Gastroesophageal sphincter (tissue), 4 donors: ENCODE measurements around the gene MAPK7. TPM values are rescaled to one million over a fixed set of nuclear protein-coding genes. Genes with fewer than 3 reads are reported as not detected.

Experiments used
- ATAC-seq: fragments of 150-250 bp; one replicate; pipeline ENCODE4 v1.9.1; 2016; ENCODE audit warnings: mild to moderate bottlenecking, moderate library complexity
- H3K27ac ChIP-seq, 4 donors: fragments of 200-600 bp; sonication (generic) in 3 of 4; 1 replicate in 3 of 4; 2 replicates in 1 of 4; pipeline ENCODE4 v1.5.1; 2016 to 2019
- H3K27me3 ChIP-seq: fragments of 200-600 bp; sonication (generic); one replicate; pipeline ENCODE4 v1.5.1; 2019
- H3K36me3 ChIP-seq, 2 donors: fragments of 200-600 bp; sonication (generic); one replicate each; pipeline ENCODE4 v1.5.1; 2019; ENCODE audit warnings: control low read depth in 1 of 2
- H3K4me1 ChIP-seq, 3 donors: fragments of 200-600 bp; sonication (generic); 1 replicate in 2 of 3; 2 replicates in 1 of 3; pipeline ENCODE4 v1.5.1; 2016 to 2019; ENCODE audit warnings: control low read depth in 2 of 3
- H3K4me3 ChIP-seq, 2 donors: fragments of 200-600 bp; sonication (generic); one replicate each; pipeline ENCODE4 v1.5.1; 2019; ENCODE audit warnings: mild to moderate bottlenecking in 1 of 2, moderate library complexity in 1 of 2
- H3K9me3 ChIP-seq, 3 donors: fragments of 200-600 bp; sonication (generic); one replicate each; pipeline ENCODE4 v1.5.1; 2017 to 2019; ENCODE audit warnings: control low read depth in 2 of 3
- EP300 ChIP-seq: sonication (generic); formaldehyde crosslinking; IDR thresholded peaks from one replicate; pipeline ENCODE4 v1.6.1; 2017; ENCODE audit warnings: antibody characterized with exemption, mild to moderate bottlenecking
- POLR2A ChIP-seq, 2 donors: fragments of 450-650 bp; IDR thresholded peaks; one replicate each; pipeline ENCODE4 v1.6.1; 2017; ENCODE audit warnings: antibody characterized with exemption in 2 of 2, mild to moderate bottlenecking in 2 of 2, moderate library complexity in 1 of 2
- POLR2AphosphoS5 ChIP-seq: sonication (generic); formaldehyde crosslinking; IDR thresholded peaks from one replicate; pipeline ENCODE4 v1.6.1; 2017; ENCODE audit warnings: antibody characterized with exemption
- WGBS, 2 donors: methylation state at CpG; one replicate each; pipeline ENCODE4 v1.1.5; 2018; ENCODE audit warnings: low coverage in 1 of 2; 5-methylcytosine and 5-hydroxymethylcytosine counted together
- total RNA-seq, 4 donors: library from RNA; depleted of rRNA; stranded (reverse); fragments of >200 nt; gene quantifications; one replicate each; pipeline ENCODE4 v1.1.0, GENCODE V29; 2016
- TF ChIP-seq, protein P1 (sequence below), 4 experiments: fragments of 200-600 bp in 2 of 4; fragments of 450-650 bp in 2 of 4; sonication (generic) in 1 of 4; IDR thresholded peaks; one replicate each; pipeline ENCODE4 v1.5.1; 2017 to 2019; ENCODE audit warnings: antibody characterized with exemption in 4 of 4, mild to moderate bottlenecking in 2 of 4, moderate library complexity in 2 of 4

Gene MAPK7
- total RNA-seq, 4 donors from 2014 or later = 11.7 to 43.0 (median 28.0) TPM

DNA sequence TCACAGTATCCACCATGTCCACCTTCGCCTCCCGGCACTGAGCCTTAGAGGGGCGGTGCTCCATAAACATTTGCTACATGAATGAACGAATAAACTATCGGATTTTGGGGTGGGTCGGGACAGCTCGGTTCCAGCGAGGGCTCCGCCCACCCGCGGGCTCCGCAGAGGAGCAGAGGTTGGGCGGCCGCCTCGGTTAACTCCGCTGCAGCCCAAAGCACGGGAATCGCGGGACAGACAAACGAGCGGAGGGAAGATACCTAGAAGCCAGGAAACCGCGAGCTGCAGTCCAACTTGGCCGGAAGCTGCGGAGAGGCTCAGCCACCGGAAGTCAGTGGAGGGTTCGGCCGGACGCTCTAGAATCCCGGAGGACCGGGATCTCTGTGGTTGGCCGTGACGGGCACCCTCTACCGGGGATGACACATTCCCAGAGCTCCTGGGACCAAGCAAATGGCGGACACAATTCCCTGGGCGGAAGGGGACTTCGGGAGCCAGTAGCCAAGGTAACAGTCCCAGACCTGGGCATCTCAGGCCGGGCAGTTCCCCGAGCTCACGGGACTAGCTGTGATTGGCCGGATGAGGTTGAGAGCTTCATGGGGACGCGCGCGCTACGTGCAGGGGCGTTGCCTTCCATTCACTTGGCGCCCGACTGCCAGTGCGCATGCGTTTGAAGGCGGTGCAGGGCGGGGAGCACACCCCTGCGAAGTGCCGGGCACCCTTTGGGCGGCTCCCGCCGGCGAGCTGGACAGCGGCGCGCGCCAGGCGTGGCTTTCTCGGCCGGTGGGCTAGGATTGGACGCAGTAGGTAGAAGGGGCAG, 489 bp upstream of the MAPK7 start:
- Histone ChIP-seq H3K27me3 (no peaks in the 10 kb centered on the region), H3K9me3 (no peaks in the 10 kb centered on the region), H3K27ac (peak overlapping the region; percentile 78 to 98 (median 94)), H3K36me3 (peaks cover 0 to 35% of the 10 kb centered on the region in 2 donors), H3K4me1 (peaks cover 0 to 58% (median 13%) of the 10 kb centered on the region in 3 donors), H3K4me3 (peak overlapping the region; percentile 67 to 88)
- peak; percentile 97 for ATAC-seq
- TF ChIP-seq POLR2AphosphoS5 = peak; percentile 79
- TF ChIP-seq POLR2A (IDR thresholded peaks at IDR 0.05) = peak; percentile 64 to 70
- TF ChIP-seq, protein P1, sequence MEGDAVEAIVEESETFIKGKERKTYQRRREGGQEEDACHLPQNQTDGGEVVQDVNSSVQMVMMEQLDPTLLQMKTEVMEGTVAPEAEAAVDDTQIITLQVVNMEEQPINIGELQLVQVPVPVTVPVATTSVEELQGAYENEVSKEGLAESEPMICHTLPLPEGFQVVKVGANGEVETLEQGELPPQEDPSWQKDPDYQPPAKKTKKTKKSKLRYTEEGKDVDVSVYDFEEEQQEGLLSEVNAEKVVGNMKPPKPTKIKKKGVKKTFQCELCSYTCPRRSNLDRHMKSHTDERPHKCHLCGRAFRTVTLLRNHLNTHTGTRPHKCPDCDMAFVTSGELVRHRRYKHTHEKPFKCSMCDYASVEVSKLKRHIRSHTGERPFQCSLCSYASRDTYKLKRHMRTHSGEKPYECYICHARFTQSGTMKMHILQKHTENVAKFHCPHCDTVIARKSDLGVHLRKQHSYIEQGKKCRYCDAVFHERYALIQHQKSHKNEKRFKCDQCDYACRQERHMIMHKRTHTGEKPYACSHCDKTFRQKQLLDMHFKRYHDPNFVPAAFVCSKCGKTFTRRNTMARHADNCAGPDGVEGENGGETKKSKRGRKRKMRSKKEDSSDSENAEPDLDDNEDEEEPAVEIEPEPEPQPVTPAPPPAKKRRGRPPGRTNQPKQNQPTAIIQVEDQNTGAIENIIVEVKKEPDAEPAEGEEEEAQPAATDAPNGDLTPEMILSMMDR (IDR thresholded peaks at IDR 0.05) = no peak
- no peak for TF ChIP-seq EP300
- 4% methylated on average over 3 of the region's 67 CpGs; no CpG with 5 or more reads in 1 of the 2 donors for WGBS, 2 donors

DNA sequence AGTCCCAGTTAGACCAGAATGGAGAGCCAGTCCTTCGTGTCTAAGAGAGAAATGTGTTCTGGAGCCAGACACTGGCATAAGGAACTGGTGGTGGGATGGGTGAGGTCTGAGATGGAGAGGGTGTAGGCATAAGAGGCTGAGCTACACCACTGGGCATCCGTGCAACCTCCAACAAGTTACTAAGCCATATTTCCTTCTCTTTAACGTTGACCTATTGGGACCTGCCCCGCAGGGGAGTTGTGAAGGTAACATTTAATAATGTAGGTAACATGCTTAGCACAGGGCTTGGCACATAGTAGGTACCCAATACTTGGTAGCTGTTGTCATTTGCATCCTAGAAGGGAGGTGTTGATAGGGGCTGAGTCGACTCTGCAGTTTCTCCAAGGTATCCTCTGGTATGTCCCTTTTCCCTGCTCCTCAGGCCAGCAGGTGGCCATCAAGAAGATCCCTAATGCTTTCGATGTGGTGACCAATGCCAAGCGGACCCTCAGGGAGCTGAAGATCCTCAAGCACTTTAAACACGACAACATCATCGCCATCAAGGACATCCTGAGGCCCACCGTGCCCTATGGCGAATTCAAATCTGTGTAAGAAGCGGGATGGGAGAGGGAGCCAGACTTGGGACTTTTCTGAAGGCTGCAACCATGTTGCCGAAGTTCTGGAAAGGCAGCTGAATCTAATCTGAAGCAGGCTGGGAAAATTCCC, 1.2 kb downstream of the MAPK7 start:
- peaks cover 0 to 75% (median 29%) of the 10 kb centered on the region in 3 donors for H3K4me1 ChIP-seq
- WGBS, 2 donors = 68 to 87% methylated on average over 3 to 11 of the region's 13 CpGs
- H3K27ac ChIP-seq = peak overlapping the region in 3 of 4 donors; percentile 92 to 98 (median 95)
- H3K9me3 ChIP-seq = no peaks in the 10 kb centered on the region
- no peak for TF ChIP-seq POLR2AphosphoS5
- TF ChIP-seq POLR2A (IDR thresholded peaks at IDR 0.05) = no peak
- TF ChIP-seq, protein P1 (IDR thresholded peaks at IDR 0.05) = no peak
- TF ChIP-seq EP300 = no peak
- H3K27me3 ChIP-seq = no peaks in the 10 kb centered on the region
- peaks cover 0 to 48% of the 10 kb centered on the region in 2 donors for H3K36me3 ChIP-seq
- no peak for ATAC-seq
- peak overlapping the region; percentile 67 to 88 for H3K4me3 ChIP-seq

DNA sequence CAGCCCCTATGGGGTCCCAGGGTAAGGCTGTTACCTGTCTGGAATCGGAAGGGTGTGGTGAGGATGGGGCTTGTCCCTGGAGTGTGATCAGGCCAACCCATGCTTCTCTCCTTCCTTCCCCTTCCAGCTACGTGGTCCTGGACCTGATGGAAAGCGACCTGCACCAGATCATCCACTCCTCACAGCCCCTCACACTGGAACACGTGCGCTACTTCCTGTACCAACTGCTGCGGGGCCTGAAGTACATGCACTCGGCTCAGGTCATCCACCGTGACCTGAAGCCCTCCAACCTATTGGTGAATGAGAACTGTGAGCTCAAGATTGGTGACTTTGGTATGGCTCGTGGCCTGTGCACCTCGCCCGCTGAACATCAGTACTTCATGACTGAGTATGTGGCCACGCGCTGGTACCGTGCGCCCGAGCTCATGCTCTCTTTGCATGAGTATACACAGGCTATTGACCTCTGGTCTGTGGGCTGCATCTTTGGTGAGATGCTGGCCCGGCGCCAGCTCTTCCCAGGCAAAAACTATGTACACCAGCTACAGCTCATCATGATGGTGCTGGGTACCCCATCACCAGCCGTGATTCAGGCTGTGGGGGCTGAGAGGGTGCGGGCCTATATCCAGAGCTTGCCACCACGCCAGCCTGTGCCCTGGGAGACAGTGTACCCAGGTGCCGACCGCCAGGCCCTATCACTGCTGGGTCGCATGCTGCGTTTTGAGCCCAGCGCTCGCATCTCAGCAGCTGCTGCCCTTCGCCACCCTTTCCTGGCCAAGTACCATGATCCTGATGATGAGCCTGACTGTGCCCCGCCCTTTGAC, 2.4 kb downstream of the MAPK7 start:
- peak overlapping the region in 3 of 4 donors; percentile 44 to 97 (median 96) for H3K27ac ChIP-seq
- TF ChIP-seq POLR2AphosphoS5 = no peak
- TF ChIP-seq POLR2A (IDR thresholded peaks at IDR 0.05) = no peak
- TF ChIP-seq, protein P1 (IDR thresholded peaks at IDR 0.05) = no peak
- no peak for TF ChIP-seq EP300
- H3K27me3 ChIP-seq = no peaks in the 10 kb centered on the region
- no peaks in the 10 kb centered on the region for H3K9me3 ChIP-seq
- ATAC-seq = no peak
- H3K4me3 ChIP-seq = no peak overlapping the region
- WGBS, 2 donors = 79 to 81% methylated on average over 5 to 8 of the region's 29 CpGs
- H3K4me1 ChIP-seq = peaks cover 0 to 87% (median 40%) of the 10 kb centered on the region in 3 donors
- peaks cover 0 to 48% of the 10 kb centered on the region in 2 donors for H3K36me3 ChIP-seq

DNA sequence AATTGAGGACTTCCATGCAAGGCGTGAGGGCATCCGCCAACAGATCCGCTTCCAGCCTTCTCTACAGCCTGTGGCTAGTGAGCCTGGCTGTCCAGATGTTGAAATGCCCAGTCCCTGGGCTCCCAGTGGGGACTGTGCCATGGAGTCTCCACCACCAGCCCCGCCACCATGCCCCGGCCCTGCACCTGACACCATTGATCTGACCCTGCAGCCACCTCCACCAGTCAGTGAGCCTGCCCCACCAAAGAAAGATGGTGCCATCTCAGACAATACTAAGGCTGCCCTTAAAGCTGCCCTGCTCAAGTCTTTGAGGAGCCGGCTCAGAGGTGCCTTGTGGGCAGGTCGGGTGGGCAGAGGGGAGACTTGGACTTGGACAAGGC, 3.1 kb downstream of the MAPK7 start:
- TF ChIP-seq EP300 (no peak), POLR2A (IDR thresholded peaks at IDR 0.05) (no peak), POLR2AphosphoS5 (no peak)
- TF ChIP-seq, protein P1 (IDR thresholded peaks at IDR 0.05) = no peak
- H3K9me3 ChIP-seq = no peaks in the 10 kb centered on the region
- WGBS, 2 donors = 83 to 100% methylated on average over 1 of the region's 7 CpGs
- H3K36me3 ChIP-seq = peaks cover 0 to 48% of the 10 kb centered on the region in 2 donors
- H3K4me1 ChIP-seq = peaks cover 0 to 88% (median 47%) of the 10 kb centered on the region in 3 donors
- peak overlapping the region in 3 of 4 donors; percentile 44 to 97 (median 96) for H3K27ac ChIP-seq
- H3K4me3 ChIP-seq = no peak overlapping the region
- ATAC-seq = no peak
- H3K27me3 ChIP-seq = no peaks in the 10 kb centered on the region
